Naive B cell (primary cell): Measurements from ENCODE around the gene KCNIP2. TPM values are rescaled to one million over a fixed set of nuclear protein-coding genes. Genes with fewer than 3 reads are reported as not detected.

ENCODE experiments used
- ATAC-seq, 2 donors: fragments of 150-1000 bp; cut with Tn5 transposase; 2 replicates each; pipeline ENCODE4 v1.10.0; 2021; ENCODE audit warnings: low read depth in 2 of 2, mild to moderate bottlenecking in 2 of 2, moderate library complexity in 2 of 2
- DNase-seq: peaks from one replicate; pipeline ENCODE4 v3.0.0; 2022
- H3K27ac Mint-ChIP-seq, 6 donors: one replicate each; pipeline ENCODE4 v1.8.0; 2020 to 2022; ENCODE audit warnings: mild to moderate bottlenecking in 6 of 6, mixed read lengths in 6 of 6, moderate library complexity in 5 of 6, inconsistent platforms in 2 of 6
- H3K27me3 Mint-ChIP-seq, 3 donors: one replicate each; pipeline ENCODE4 v1.8.0; 2021 to 2022; ENCODE audit warnings: mixed read lengths in 3 of 3, mild to moderate bottlenecking in 1 of 3
- H3K36me3 Mint-ChIP-seq, 2 donors: one replicate each; pipeline ENCODE4 v1.8.0; 2020 to 2022; ENCODE audit warnings: mixed read lengths in 2 of 2, inconsistent platforms in 1 of 2, mild to moderate bottlenecking in 1 of 2
- H3K4me1 Mint-ChIP-seq, 3 donors: one replicate each; pipeline ENCODE4 v1.8.0; 2020 to 2022; ENCODE audit warnings: mixed read lengths in 3 of 3, inconsistent platforms in 1 of 3, mild to moderate bottlenecking in 1 of 3, moderate library complexity in 1 of 3
- H3K4me3 Mint-ChIP-seq, 8 donors: one replicate each; pipeline ENCODE4 v1.8.0; 2020 to 2022; ENCODE audit warnings: mild to moderate bottlenecking in 8 of 8, mixed read lengths in 8 of 8, moderate library complexity in 8 of 8, inconsistent platforms in 2 of 8
- H3K9me3 Mint-ChIP-seq, 7 donors: one replicate each; pipeline ENCODE4 v1.8.0; 2020 to 2022; ENCODE audit warnings: mixed read lengths in 7 of 7, mild to moderate bottlenecking in 5 of 7, inconsistent platforms in 2 of 7, moderate library complexity in 1 of 7
- polyA plus RNA-seq, 6 donors: library from polyadenylated mRNA; unstranded; fragments of 300-500 nt; fragmentation: Illumina TruSeq; gene quantifications; one replicate each; pipeline ENCODE4 v1.2.3, GENCODE V29; 2021; ENCODE audit warnings: low read depth in 6 of 6

KCNIP2 gene
- polyA plus RNA-seq, 6 donors from 2014 or later: 12.9 to 56.1 (median 32.8) TPM

- Mint-ChIP-seq H3K36me3 (peaks cover 0 to 6% of the 10 kb centered on the region in 2 donors), H3K27me3 (no peaks in the 10 kb centered on the region), H3K4me1 (peaks cover 49 to 62% (median 50%) of the 10 kb centered on the region in 3 donors), H3K4me3 (peak overlapping the region; percentile 84 to 96 (median 92)), H3K9me3 (peaks cover 0 to 1% (median 0%) of the 10 kb centered on the region in 7 donors), H3K27ac (peak overlapping the region; percentile 97 to 100 (median 98))
- peak; percentile 95 for DNase-seq
- ATAC-seq: peak; percentile 74 to 75
These were observed 13.1 kb downstream of the KCNIP2 start for GRCh38 chr10:101830322-101831168.

- Mint-ChIP-seq H3K27ac (peak overlapping the region; percentile 97 to 100 (median 98)), H3K27me3 (no peaks in the 10 kb centered on the region), H3K4me3 (peak overlapping the region; percentile 84 to 96 (median 92)), H3K9me3 (peaks cover 0 to 1% (median 0%) of the 10 kb centered on the region in 7 donors), H3K4me1 (peaks cover 44 to 57% (median 45%) of the 10 kb centered on the region in 3 donors), H3K36me3 (peaks cover 0 to 10% of the 10 kb centered on the region in 2 donors)
- ATAC-seq: peak; percentile 60 to 62
- peak; percentile 87 for DNase-seq
These were observed 13.9 kb downstream of the KCNIP2 start for GRCh38 chr10:101829561-101830315.

GRCh38 chr10:101828766-101829551 lies 14.6 kb downstream of the KCNIP2 start:
- Mint-ChIP-seq H3K9me3 (peaks cover 0 to 1% (median 0%) of the 10 kb centered on the region in 7 donors), H3K27me3 (no peaks in the 10 kb centered on the region), H3K4me1 (peaks cover 37 to 51% (median 39%) of the 10 kb centered on the region in 3 donors), H3K36me3 (peaks cover 0 to 11% of the 10 kb centered on the region in 2 donors), H3K4me3 (peak overlapping the region in 5 of 8 donors; percentile 30 to 95 (median 80)), H3K27ac (peak overlapping the region in 2 of 6 donors; percentile 56 to 72)
- no peak for DNase-seq
- no peak for ATAC-seq

GRCh38 chr10:101827919-101828600 lies 15.5 kb downstream of the KCNIP2 start:
- peak overlapping the region in 4 of 6 donors; percentile 12 to 77 (median 49) for H3K27ac Mint-ChIP-seq
- H3K4me3 Mint-ChIP-seq: peak overlapping the region in 3 of 8 donors; percentile 53 to 80 (median 66)
- no peaks in the 10 kb centered on the region for H3K27me3 Mint-ChIP-seq
- peaks cover 29 to 42% (median 30%) of the 10 kb centered on the region in 3 donors for H3K4me1 Mint-ChIP-seq
- H3K9me3 Mint-ChIP-seq: peaks cover 0 to 1% (median 0%) of the 10 kb centered on the region in 7 donors
- ATAC-seq (no peak), DNase-seq (no peak)
- peaks cover 0 to 11% of the 10 kb centered on the region in 2 donors for H3K36me3 Mint-ChIP-seq

GRCh38 chr10:101826852-101827434 lies 16.7 kb downstream of the KCNIP2 start:
- Mint-ChIP-seq H3K27me3 (no peaks in the 10 kb centered on the region), H3K27ac (peak overlapping the region in 1 of 6 donors; percentile 61), H3K9me3 (peaks cover 0 to 1% (median 0%) of the 10 kb centered on the region in 7 donors), H3K4me3 (peak overlapping the region in 2 of 8 donors; percentile 51 to 53), H3K4me1 (peaks cover 23 to 36% (median 24%) of the 10 kb centered on the region in 3 donors), H3K36me3 (peaks cover 0 to 16% of the 10 kb centered on the region in 2 donors)
- DNase-seq (no peak), ATAC-seq (no peak)

- Mint-ChIP-seq H3K27ac (no peak overlapping the region), H3K9me3 (no peaks in the 10 kb centered on the region)
These were observed 18.9 kb downstream of the KCNIP2 start for GRCh38 chr10:101824736-101825135.

GRCh38 chr10:101818872-101819633 lies 24.5 kb downstream of the KCNIP2 start:
- ATAC-seq (peak; percentile 4 to 5), DNase-seq (no peak)
- peaks cover 5 to 9% of the 10 kb centered on the region in 2 donors for H3K36me3 Mint-ChIP-seq
- H3K4me3 Mint-ChIP-seq: peak overlapping the region; percentile 95 to 100 (median 98)
- H3K9me3 Mint-ChIP-seq: peaks cover 0 to 2% (median 0%) of the 10 kb centered on the region in 7 donors
- peak overlapping the region; percentile 97 to 99 (median 98) for H3K27ac Mint-ChIP-seq
- peaks cover 31 to 39% (median 35%) of the 10 kb centered on the region in 3 donors for H3K4me1 Mint-ChIP-seq
- H3K27me3 Mint-ChIP-seq: no peaks in the 10 kb centered on the region

More at GRCh38 chr10:101824736-101825135, 18.9 kb downstream of the KCNIP2 start:
- peak overlapping the region in 1 of 8 donors; percentile 30 for H3K4me3 Mint-ChIP-seq
- ATAC-seq (no peak), DNase-seq (no peak)
- peaks cover 1 to 18% (median 5%) of the 10 kb centered on the region in 3 donors for H3K4me1 Mint-ChIP-seq
- H3K27me3 Mint-ChIP-seq: no peaks in the 10 kb centered on the region
- peaks cover 0 to 16% of the 10 kb centered on the region in 2 donors for H3K36me3 Mint-ChIP-seq

- H3K4me3 Mint-ChIP-seq: peak within 1 kb of the TSS; percentile 95 to 100 (median 98)
- peaks cover 5 to 9% of the 10 kb centered on the region in 2 donors for H3K36me3 Mint-ChIP-seq
- peak within 1 kb of the TSS; percentile 97 to 99 (median 98) for H3K27ac Mint-ChIP-seq
- H3K9me3 Mint-ChIP-seq: peaks cover 0 to 2% (median 0%) of the 10 kb centered on the region in 7 donors
- ATAC-seq (peak; percentile 90), DNase-seq (peak; percentile 98)
- H3K27me3 Mint-ChIP-seq: no peaks in the 10 kb centered on the region
- H3K4me1 Mint-ChIP-seq: peaks cover 38 to 47% (median 39%) of the 10 kb centered on the region in 3 donors
These were observed 25.3 kb downstream of the KCNIP2 start, which contains the start of gene OGA for GRCh38 chr10:101818119-101818871. OGA (minus strand) TSS chr10:101818444; CDS start chr10:101818022, 422 bp downstream.

GRCh38 chr10:101817337-101818118 lies 26.1 kb downstream of the KCNIP2 start:
- peaks cover 0 to 2% (median 0%) of the 10 kb centered on the region in 7 donors for H3K9me3 Mint-ChIP-seq
- DNase-seq (no peak), ATAC-seq (peak; percentile 0 to 1)
- peaks cover 38 to 53% (median 46%) of the 10 kb centered on the region in 3 donors for H3K4me1 Mint-ChIP-seq
- H3K27me3 Mint-ChIP-seq: no peaks in the 10 kb centered on the region
- H3K4me3 Mint-ChIP-seq: peak overlapping the region; percentile 95 to 100 (median 98)
- H3K36me3 Mint-ChIP-seq: peaks cover 2 to 9% of the 10 kb centered on the region in 2 donors
- H3K27ac Mint-ChIP-seq: peak overlapping the region; percentile 88 to 99 (median 97)

- ATAC-seq (no peak), DNase-seq (no peak)
- peaks cover 0 to 2% (median 0%) of the 10 kb centered on the region in 7 donors for H3K9me3 Mint-ChIP-seq
- no peaks in the 10 kb centered on the region for H3K27me3 Mint-ChIP-seq
- peak overlapping the region; percentile 95 to 100 (median 98) for H3K4me3 Mint-ChIP-seq
- peaks cover 0 to 9% of the 10 kb centered on the region in 2 donors for H3K36me3 Mint-ChIP-seq
- peak overlapping the region in 5 of 6 donors; percentile 88 to 97 (median 95) for H3K27ac Mint-ChIP-seq
- H3K4me1 Mint-ChIP-seq: peaks cover 38 to 53% (median 48%) of the 10 kb centered on the region in 3 donors
These were observed 26.7 kb downstream of the KCNIP2 start for GRCh38 chr10:101816913-101817336.
